AG09319 (cell line): ENCODE data around the gene GPR108.
"Not testable (repeated sequence)": the region's sequence is repeated elsewhere in the genome, so short reads cannot be mapped to it uniquely, and the experiment has no call there.

ENCODE experiments used
- DNase-seq: peaks from one replicate; pipeline ENCODE4 v3.0.0-alpha.2; 2010; ENCODE audit warnings: low read depth; ENCODE audit errors: extremely low read depth
- TF ChIP-seq, protein P1 (sequence below): IDR thresholded peaks from 2 replicates; pipeline ENCODE4 v1.5.1; 2011; ENCODE audit warnings: low read depth, mild to moderate bottlenecking, inconsistent platforms, low read length, moderate library complexity

Gene GPR108

DNA sequence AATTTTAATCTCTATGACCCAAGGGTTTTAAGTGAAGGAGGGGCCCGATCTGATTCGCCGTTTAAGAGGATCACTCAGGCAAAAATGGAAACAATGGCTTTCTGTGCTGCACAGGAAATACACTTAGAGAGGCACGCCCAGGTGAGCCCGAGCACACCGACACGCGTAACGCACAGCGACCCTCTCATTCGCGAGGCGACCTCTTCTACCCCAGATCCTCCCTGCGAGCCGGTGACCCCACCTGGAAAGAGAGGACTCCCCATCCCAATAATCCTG is 29.6 kb upstream of the GPR108 start:
- TF ChIP-seq, protein P1, sequence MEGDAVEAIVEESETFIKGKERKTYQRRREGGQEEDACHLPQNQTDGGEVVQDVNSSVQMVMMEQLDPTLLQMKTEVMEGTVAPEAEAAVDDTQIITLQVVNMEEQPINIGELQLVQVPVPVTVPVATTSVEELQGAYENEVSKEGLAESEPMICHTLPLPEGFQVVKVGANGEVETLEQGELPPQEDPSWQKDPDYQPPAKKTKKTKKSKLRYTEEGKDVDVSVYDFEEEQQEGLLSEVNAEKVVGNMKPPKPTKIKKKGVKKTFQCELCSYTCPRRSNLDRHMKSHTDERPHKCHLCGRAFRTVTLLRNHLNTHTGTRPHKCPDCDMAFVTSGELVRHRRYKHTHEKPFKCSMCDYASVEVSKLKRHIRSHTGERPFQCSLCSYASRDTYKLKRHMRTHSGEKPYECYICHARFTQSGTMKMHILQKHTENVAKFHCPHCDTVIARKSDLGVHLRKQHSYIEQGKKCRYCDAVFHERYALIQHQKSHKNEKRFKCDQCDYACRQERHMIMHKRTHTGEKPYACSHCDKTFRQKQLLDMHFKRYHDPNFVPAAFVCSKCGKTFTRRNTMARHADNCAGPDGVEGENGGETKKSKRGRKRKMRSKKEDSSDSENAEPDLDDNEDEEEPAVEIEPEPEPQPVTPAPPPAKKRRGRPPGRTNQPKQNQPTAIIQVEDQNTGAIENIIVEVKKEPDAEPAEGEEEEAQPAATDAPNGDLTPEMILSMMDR = no peak
- no peak for DNase-seq

DNA sequence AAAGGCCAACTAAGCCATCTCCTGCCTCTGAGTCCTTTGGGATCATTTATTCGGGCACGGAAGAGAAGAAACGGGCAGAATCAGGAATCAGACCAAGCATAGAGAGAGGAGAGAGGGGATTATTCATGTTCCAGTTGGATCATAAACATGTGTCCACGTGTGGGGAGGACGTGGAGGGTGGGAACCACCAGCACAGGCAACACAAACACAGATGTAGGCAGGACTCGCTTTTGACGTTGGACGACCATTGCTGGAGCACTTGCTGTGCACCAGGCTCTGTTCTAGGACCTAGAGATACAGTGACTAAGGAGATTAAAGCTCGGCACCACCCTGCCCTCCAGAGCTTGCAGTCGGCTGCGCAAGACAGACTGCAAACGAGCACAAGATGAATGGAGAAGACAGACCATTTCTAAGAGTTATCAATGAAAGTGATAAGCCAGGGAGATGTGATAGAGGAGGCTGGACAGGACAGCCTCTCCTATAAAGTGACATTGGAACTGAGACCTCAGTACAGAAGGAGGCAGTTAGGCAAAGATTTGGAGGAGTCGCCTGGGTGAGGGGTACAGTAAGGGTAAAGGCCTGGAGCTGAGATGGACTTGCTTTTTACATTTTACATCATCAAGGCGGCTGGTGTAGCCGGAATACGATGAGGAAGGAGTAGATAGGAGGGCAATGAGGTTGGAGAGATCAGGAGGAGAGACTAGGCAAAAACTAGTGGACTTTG is 29.1 kb upstream of the GPR108 start:
- TF ChIP-seq, protein P1 = no peak
- DNase-seq = no peak

- DNase-seq = no peak
- TF ChIP-seq, protein P1 = no peak
These were observed 28.5 kb upstream of the GPR108 start for GRCh38 chr19:6765738-6766356.

DNA sequence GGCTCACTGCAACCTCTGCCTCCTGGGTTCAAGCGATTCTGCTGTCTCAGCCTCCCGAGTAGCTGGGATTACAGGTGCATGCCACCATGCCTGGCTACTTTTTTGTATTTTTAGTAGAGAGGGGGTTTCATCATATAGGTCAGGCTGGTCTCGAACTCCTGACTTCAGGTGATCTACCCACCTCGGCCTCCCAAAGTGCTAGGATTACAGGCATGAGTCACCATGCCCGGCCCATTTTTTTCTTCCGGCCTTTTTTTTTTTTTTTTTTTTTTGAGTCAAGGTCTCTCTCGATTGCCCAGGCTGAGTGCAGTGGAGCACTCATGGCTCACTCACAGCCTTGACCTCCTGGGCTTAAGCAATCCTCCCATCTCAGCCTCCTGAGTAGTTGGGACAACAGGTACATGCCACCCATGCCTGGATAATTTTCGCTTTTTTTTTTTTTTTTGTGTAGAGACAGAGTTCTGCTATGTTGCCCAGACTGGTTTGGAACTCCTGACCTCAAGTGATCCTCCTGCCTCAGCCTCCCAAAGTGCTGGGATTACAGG is 24.9 kb upstream of the GPR108 start:
- DNase-seq = not testable (repeated sequence)

- TF ChIP-seq, protein P1 = no peak
- no peak for DNase-seq
These were observed 23.8 kb upstream of the GPR108 start for GRCh38 chr19:6761053-6761676.

DNA sequence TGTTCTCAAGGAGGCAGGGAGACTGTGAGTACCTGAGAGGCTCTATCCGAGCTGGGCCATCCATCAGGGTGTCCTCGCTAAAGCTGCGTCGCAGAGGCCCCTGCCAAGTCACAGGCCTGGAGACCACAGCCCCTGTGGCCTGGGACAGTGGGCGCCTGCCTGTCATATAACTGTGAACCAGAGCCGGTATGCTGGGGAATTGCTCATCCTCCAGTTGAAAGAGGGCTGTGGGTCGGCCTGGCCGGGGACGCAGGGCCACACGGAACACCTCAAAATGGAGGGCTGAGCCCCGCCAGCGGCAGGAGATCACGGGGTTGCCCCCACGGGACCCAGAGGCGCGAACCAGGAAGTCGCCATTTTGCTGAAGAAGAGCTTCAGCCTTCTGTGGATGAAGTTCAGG is 23.2 kb upstream of the GPR108 start:
- DNase-seq = no peak

GRCh38 chr19:6754653-6755463 is 17.5 kb upstream of the GPR108 start:
- TF ChIP-seq, protein P1 = no peak
- no peak for DNase-seq

More for the DNA sequence above, 23.2 kb upstream of the GPR108 start:
- TF ChIP-seq, protein P1 = no peak
